Naive B cell (primary cell): ENCODE measurements around the gene AFAP1. TPM values are rescaled to one million over a fixed set of nuclear protein-coding genes. Genes with fewer than 3 reads are reported as not detected.

Experiments
- ATAC-seq, 2 donors: fragments of 150-1000 bp; cut with Tn5 transposase; 2 replicates each; pipeline ENCODE4 v1.10.0; 2021; ENCODE audit warnings: low read depth in 2 of 2, mild to moderate bottlenecking in 2 of 2, moderate library complexity in 2 of 2
- DNase-seq: peaks from one replicate; pipeline ENCODE4 v3.0.0; 2022
- H3K27ac Mint-ChIP-seq, 6 donors: one replicate each; pipeline ENCODE4 v1.8.0; 2020 to 2022; ENCODE audit warnings: mild to moderate bottlenecking in 6 of 6, mixed read lengths in 6 of 6, moderate library complexity in 5 of 6, inconsistent platforms in 2 of 6
- H3K27me3 Mint-ChIP-seq, 3 donors: one replicate each; pipeline ENCODE4 v1.8.0; 2021 to 2022; ENCODE audit warnings: mixed read lengths in 3 of 3, mild to moderate bottlenecking in 1 of 3
- H3K36me3 Mint-ChIP-seq, 2 donors: one replicate each; pipeline ENCODE4 v1.8.0; 2020 to 2022; ENCODE audit warnings: mixed read lengths in 2 of 2, inconsistent platforms in 1 of 2, mild to moderate bottlenecking in 1 of 2
- H3K4me1 Mint-ChIP-seq, 3 donors: one replicate each; pipeline ENCODE4 v1.8.0; 2020 to 2022; ENCODE audit warnings: mixed read lengths in 3 of 3, inconsistent platforms in 1 of 3, mild to moderate bottlenecking in 1 of 3, moderate library complexity in 1 of 3
- H3K4me3 Mint-ChIP-seq, 8 donors: one replicate each; pipeline ENCODE4 v1.8.0; 2020 to 2022; ENCODE audit warnings: mild to moderate bottlenecking in 8 of 8, mixed read lengths in 8 of 8, moderate library complexity in 8 of 8, inconsistent platforms in 2 of 8
- H3K9me3 Mint-ChIP-seq, 7 donors: one replicate each; pipeline ENCODE4 v1.8.0; 2020 to 2022; ENCODE audit warnings: mixed read lengths in 7 of 7, mild to moderate bottlenecking in 5 of 7, inconsistent platforms in 2 of 7, moderate library complexity in 1 of 7
- polyA plus RNA-seq, 6 donors: library from polyadenylated mRNA; unstranded; fragments of 300-500 nt; fragmentation: Illumina TruSeq; gene quantifications; one replicate each; pipeline ENCODE4 v1.2.3, GENCODE V29; 2021; ENCODE audit warnings: low read depth in 6 of 6

The AFAP1 gene
- polyA plus RNA-seq, 6 donors from 2014 or later: not detected

DNA sequence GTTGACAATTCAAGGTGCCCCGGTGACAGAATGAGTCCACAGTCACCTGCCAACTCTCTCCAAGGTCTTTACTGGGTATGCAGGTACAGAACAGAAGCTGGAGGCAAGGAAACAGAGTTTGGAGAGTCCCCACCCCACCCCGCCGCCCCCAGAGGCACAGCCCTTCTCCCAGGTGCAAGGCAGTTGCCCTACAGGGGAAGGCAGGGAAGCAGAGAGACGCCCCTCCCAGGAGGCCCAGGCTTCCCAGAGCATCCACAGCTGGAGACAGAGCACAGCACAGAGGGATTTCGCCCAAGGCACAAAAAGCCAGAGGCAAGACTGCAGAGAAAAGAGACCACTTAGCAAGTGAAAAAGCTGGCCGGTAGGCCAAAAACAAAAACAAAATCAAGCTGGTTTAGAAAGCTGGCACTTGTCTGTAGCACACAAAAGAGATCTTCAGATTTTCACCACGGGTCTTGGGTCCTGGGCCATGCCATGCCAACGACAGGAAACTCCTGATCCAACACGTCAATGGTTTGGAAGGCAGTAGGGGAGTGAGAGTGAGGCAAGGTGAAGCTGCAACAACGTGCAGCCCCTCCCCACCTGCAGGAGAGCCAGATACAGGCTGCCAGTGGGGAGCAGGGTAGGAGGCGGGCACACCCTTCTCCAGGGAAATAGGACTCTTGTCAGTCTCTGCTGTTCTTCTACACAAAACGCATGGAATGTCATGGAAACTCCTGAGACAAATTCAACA is 113.3 kb downstream of the AFAP1 start:
- Mint-ChIP-seq H3K4me1 (no peaks in the 10 kb centered on the region), H3K4me3 (no peak overlapping the region)

DNA sequence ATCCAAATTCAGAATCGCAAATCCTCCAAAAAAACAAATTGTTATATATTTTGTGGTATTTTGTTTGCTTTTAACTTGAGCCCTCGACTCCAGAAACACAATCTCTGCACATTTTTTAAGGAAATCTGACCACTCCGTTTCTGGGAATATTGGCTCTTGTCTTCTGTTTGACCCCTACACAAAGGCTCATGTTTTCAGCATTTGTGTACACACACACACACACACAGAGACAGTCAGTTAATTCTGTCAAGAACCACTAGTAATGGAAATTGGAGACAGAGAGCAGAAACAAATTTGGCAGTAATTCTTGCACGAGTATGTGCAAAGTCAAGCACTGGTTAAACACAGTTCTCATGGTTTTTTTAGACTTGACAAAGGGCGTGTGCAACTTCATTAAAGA is 115.4 kb downstream of the AFAP1 start:
- Mint-ChIP-seq H3K9me3 (peaks cover 0 to 6% (median 0%) of the 10 kb centered on the region in 7 donors), H3K4me1 (no peaks in the 10 kb centered on the region), H3K4me3 (no peak overlapping the region), H3K27me3 (peaks cover 21 to 42% (median 24%) of the 10 kb centered on the region in 3 donors), H3K27ac (no peak overlapping the region), H3K36me3 (no peaks in the 10 kb centered on the region)
- DNase-seq (no peak), ATAC-seq (no peak)

More for the DNA sequence above, 113.3 kb downstream of the AFAP1 start:
- Mint-ChIP-seq H3K27ac (no peak overlapping the region), H3K36me3 (no peaks in the 10 kb centered on the region), H3K27me3 (peaks cover 23 to 35% (median 24%) of the 10 kb centered on the region in 3 donors), H3K9me3 (peaks cover 0 to 6% (median 0%) of the 10 kb centered on the region in 7 donors)
- DNase-seq (no peak), ATAC-seq (no peak)

DNA sequence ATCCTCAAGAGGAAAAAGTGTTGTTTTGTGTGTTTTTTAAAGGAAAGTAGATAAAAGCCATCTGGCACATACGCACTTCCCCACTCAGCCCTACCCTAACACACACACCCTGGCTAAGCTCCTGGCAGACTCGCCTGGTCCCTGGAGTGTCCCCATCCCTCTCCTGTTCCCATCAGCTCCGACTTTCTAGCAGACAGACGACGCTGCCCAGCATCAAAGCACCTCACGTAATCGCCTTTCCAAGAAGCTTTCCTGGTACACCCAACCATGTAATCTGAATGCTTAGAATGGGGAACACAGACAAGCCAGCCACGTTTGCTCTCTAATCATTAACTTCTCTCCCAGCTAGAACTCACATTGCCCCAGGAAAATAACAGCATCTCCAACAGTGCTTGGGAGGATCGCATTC is 116.2 kb downstream of the AFAP1 start:
- no peak overlapping the region for H3K4me3 Mint-ChIP-seq
- H3K27me3 Mint-ChIP-seq: peaks cover 21 to 42% (median 21%) of the 10 kb centered on the region in 3 donors
- no peaks in the 10 kb centered on the region for H3K36me3 Mint-ChIP-seq
- ATAC-seq (no peak), DNase-seq (no peak)
- H3K27ac Mint-ChIP-seq: no peak overlapping the region
- no peaks in the 10 kb centered on the region for H3K4me1 Mint-ChIP-seq
- peaks cover 0 to 3% (median 0%) of the 10 kb centered on the region in 7 donors for H3K9me3 Mint-ChIP-seq

DNA sequence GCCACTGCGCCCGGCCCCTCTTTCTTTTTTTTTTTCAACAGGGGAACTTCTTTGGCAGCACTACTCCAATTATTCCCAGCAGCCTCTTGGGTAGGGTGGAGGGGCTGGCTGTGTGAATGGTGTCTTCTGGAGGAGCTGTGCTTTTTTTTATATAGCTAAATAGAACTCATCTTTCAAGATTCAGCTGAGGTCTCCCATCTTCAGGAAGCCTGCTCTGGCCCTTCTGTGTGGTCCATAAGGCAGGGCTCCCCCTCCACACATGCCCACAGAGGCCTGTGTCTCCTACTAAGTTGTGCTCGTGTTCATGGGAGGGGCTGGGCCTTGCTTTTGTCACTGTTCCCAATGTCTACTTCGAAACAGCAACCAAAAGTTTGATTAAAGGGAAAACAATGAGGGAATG is 116.8 kb downstream of the AFAP1 start:
- Mint-ChIP-seq H3K9me3 (peaks cover 0 to 3% (median 0%) of the 10 kb centered on the region in 7 donors), H3K36me3 (no peaks in the 10 kb centered on the region), H3K27ac (peak overlapping the region in 1 of 6 donors; percentile 66), H3K4me3 (no peak overlapping the region), H3K4me1 (no peaks in the 10 kb centered on the region), H3K27me3 (peaks cover 21 to 42% (median 25%) of the 10 kb centered on the region in 3 donors)
- DNase-seq: no peak
- ATAC-seq: no peak

DNA sequence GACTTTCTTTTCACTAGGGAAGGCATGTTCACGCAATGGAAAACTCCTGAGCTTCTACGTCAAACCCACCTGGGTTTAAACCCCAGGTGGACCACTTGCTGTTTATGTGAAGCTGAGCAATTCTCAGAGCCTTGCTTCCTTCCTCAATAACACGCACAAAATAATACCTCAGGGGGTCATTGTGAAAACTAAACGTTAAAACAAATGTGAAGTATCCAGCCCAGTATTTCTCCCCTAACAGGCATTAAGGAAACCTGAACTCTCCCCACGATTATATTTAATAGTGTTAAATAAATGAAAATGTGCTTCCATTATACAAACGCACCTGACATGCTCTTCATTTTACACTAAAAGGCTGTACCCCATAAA is 117.5 kb downstream of the AFAP1 start:
- H3K9me3 Mint-ChIP-seq: peaks cover 0 to 3% (median 0%) of the 10 kb centered on the region in 7 donors
- DNase-seq (no peak), ATAC-seq (no peak)
- no peak overlapping the region for H3K4me3 Mint-ChIP-seq
- peaks cover 21 to 41% (median 28%) of the 10 kb centered on the region in 3 donors for H3K27me3 Mint-ChIP-seq
- no peaks in the 10 kb centered on the region for H3K36me3 Mint-ChIP-seq
- H3K4me1 Mint-ChIP-seq: no peaks in the 10 kb centered on the region
- H3K27ac Mint-ChIP-seq: no peak overlapping the region

DNA sequence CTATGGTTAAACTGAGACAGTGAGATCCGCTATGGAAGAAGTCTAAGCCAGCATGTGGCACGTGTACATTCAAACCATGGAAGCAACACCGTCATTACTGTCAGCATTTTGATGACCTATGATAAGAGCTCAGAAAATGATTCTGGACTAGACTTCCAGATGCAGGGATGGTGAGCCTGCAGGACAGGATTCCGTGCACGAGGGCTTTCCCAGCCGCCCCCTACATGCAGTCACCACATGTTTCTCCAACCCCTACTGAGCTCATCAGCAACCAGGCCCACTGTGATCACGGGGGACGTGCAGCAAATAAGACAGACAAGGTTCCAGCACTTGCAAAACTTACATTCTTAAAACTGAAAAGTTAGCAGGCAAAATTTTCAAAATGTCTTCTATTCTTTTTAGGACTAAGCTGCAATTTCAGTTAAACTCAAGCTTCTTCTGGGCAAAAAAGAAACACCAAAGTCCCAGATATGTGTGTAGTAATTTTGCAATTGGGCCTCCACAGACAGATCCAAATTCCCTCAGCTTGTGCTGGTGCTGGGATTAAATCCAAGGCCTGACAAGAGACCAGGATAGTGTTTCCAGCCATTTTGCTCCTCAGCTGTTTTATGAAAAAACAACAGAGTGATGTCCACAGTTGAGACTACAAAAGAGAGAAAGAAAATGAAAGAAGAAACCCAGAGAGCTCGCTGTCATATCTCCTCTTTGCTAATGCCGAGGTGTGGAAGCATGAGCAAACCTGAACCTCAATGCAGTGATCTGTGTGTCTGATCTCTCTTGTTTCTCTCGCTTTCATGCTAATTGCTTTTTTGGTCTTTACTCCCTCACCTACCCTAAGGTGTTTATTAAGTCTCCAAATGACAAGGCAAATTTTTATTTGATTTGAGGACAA is 118.2 kb downstream of the AFAP1 start:
- ATAC-seq (no peak), DNase-seq (no peak)
- H3K9me3 Mint-ChIP-seq: no peaks in the 10 kb centered on the region
- peaks cover 19 to 34% (median 28%) of the 10 kb centered on the region in 3 donors for H3K27me3 Mint-ChIP-seq
- H3K27ac Mint-ChIP-seq: no peak overlapping the region
- no peak overlapping the region for H3K4me3 Mint-ChIP-seq
- H3K4me1 Mint-ChIP-seq: no peaks in the 10 kb centered on the region
- no peaks in the 10 kb centered on the region for H3K36me3 Mint-ChIP-seq

DNA sequence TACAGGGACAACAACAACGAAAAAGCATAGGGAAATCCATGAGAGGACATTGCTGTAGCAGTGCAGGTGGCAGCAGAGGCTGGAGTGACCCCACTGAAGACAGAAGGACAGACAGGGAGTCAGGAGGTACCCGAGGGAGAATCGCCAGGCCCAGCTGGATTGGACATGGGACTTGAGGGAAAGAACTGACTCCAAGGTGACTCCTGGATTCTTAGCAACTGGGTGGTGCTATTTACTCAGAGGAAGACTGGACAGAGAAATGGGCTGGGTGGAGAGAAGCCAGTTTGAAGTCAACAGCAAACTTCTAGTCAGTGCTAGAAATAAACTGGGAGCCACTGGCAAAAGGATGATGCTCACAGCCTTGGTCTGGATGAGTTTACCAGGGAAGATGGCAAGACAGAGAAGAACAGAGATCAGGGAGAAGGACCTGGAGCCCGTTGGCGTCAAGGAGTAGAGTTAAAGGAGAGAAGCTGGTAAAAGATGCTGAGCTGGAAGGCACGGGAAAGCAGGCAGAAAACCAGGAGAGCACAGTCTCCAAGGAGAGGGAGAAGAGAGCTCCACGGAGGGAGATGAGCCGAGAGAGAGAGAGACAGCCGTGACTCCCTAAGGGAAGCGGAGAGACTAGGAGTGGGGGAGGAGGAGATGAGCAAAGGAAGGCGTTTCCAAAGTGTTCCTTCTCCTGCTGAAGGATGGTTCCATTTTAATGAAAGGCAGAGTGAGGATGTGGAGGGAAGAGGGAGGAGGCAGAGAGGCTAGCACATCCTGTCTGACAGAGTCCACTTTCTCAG is 119.4 kb downstream of the AFAP1 start:
- Mint-ChIP-seq H3K4me1 (no peaks in the 10 kb centered on the region), H3K9me3 (no peaks in the 10 kb centered on the region), H3K36me3 (no peaks in the 10 kb centered on the region), H3K27me3 (peaks cover 13 to 28% (median 28%) of the 10 kb centered on the region in 3 donors), H3K27ac (peak overlapping the region in 2 of 6 donors; percentile 56 to 79), H3K4me3 (peak overlapping the region in 1 of 8 donors; percentile 25)
- DNase-seq: no peak
- no peak for ATAC-seq

DNA sequence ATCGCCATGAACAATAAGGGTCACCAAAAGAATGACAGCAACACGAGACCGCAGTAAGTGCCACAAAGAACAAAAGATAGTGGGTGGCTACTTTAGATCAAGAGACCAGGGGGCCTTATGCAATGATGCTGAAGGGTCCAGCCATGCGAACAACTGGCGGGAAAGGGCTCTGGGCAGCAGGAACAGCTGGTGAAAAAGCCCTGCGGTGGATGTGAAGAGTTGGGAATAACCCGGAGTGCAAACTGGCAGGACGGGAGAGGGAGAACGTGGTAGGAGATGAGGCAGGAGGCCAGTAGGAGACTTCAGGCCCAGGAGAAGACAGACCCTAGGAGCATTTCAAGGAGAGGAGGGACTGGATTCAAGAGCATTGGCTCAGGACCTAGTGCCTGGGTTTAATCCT is 120.2 kb downstream of the AFAP1 start:
- no peak for ATAC-seq
- Mint-ChIP-seq H3K27me3 (peaks cover 15 to 28% (median 21%) of the 10 kb centered on the region in 3 donors), H3K4me3 (no peak overlapping the region), H3K36me3 (no peaks in the 10 kb centered on the region), H3K9me3 (no peaks in the 10 kb centered on the region), H3K4me1 (no peaks in the 10 kb centered on the region), H3K27ac (no peak overlapping the region)
- DNase-seq: no peak

DNA sequence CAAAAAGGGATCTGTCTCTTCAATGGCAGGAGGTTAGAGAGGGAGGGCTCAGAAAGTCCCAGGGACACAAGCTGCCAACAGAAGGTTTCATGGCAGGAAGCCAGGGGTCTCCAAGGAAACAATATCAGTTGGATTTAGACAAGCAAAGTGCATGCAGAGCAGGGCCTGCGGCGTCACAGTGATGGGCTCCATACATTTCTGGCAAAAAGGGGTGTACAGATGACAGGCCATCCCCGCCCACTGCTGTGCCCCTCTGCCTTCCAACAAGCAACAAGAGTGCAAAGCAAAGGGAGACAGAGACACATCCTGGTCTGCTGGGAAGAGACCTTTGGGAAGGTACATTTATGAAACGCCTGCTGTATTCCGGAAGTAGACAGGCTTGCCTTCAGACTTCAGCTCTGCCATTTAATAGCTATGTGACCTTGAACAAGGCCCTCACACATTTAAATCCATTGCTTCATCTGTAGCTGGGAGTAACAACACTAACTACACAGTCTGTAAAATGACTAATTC is 121.2 kb downstream of the AFAP1 start:
- Mint-ChIP-seq H3K4me3 (no peak overlapping the region), H3K36me3 (no peaks in the 10 kb centered on the region), H3K9me3 (no peaks in the 10 kb centered on the region), H3K27me3 (peaks cover 15 to 20% (median 17%) of the 10 kb centered on the region in 3 donors), H3K4me1 (no peaks in the 10 kb centered on the region), H3K27ac (no peak overlapping the region)
- ATAC-seq (no peak), DNase-seq (no peak)

DNA sequence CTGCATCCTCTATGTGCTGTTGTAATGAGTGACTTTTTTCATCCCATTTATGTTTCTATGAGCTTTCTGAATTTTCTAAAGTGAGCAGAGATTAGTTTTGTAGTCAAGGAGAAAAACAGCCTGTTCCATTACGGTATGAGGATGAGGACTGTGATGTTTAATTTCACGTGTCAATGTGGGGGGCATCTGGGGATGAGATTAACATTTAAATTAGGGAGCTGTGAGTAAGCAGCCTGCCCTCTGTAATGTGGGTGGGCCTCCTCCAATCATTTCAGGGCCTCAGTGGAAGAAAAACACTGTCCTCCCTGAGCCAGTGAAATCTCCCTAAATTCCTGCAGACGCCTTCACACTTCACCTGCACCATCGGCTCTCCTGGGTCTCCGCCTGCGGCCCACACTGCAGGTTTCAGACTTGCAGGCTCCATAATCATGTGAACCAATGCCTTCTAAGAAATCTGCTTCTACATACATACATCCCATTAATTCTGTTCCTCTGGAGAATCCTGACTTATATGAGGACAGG is 121.7 kb downstream of the AFAP1 start:
- ATAC-seq: no peak
- H3K4me3 Mint-ChIP-seq: no peak overlapping the region
- no peaks in the 10 kb centered on the region for H3K9me3 Mint-ChIP-seq
- H3K36me3 Mint-ChIP-seq: no peaks in the 10 kb centered on the region
- no peak overlapping the region for H3K27ac Mint-ChIP-seq
- DNase-seq: no peak
- no peaks in the 10 kb centered on the region for H3K4me1 Mint-ChIP-seq
- H3K27me3 Mint-ChIP-seq: peaks cover 12 to 15% (median 14%) of the 10 kb centered on the region in 3 donors

DNA sequence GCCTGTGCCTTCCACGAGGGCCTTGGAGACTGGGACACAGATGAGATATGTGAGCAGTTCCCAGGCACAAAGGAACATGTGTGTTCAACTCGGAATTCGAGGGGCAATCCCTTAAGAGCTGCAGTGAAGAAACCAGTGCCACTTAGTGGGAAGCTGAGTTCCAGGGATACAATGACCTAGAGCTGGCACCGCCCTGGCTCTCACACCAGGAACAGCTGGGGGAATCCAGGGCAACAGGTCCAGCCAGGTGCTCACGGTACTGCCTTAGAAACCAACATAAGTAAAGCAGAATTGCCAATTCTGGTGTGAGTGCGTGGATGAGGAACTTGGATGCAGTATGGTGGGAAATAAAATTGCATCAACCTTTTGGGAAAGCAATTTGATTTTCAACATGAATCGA is 122.9 kb downstream of the AFAP1 start:
- ATAC-seq: no peak
- Mint-ChIP-seq H3K36me3 (no peaks in the 10 kb centered on the region), H3K27ac (no peak overlapping the region)

DNA sequence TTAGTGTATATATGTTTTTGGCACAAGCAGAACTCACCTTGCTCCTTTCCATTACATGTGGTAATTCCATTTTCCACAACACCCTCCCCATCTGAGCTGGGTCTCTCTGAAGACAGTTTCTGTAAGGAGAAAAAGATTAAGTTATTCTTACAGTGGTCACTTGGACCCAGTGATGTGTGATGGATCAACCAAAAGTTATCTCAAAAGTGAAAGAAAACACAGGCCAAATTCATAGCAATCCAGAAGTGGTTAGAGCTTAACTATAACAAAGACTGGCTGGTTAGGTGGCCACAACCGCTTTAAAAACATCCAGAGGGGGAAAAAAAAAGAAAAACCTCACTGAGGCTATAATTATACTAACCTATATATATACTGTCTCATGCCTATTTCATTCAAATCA is 123.7 kb downstream of the AFAP1 start:
- Mint-ChIP-seq H3K27me3 (peaks cover 11 to 28% (median 17%) of the 10 kb centered on the region in 3 donors), H3K27ac (no peak overlapping the region), H3K4me1 (no peaks in the 10 kb centered on the region), H3K4me3 (no peak overlapping the region), H3K36me3 (no peaks in the 10 kb centered on the region), H3K9me3 (no peaks in the 10 kb centered on the region)
- no peak for ATAC-seq
- no peak for DNase-seq

More for the DNA sequence above, 122.9 kb downstream of the AFAP1 start:
- H3K27me3 Mint-ChIP-seq: peaks cover 11 to 25% (median 13%) of the 10 kb centered on the region in 3 donors
- no peak overlapping the region for H3K4me3 Mint-ChIP-seq
- DNase-seq: no peak
- H3K9me3 Mint-ChIP-seq: no peaks in the 10 kb centered on the region
- H3K4me1 Mint-ChIP-seq: no peaks in the 10 kb centered on the region

DNA sequence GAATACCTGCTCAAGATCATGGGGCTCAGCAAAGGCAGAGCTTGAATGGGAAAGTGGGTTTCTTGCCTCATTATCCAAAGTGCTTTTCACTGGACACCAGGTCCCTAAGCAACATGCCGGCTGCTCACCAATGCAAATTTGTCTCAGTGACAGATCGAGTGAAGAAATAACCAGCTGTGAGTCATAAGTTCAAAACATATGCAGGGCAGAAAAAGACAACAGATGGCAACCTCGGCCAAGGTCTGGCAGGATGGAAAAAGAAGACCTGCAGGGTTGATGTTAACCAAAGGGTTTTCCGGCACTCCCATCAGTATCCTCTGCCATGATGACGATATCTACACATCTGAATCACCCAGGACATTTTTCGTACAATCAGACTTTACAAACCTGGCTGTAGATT is 124.1 kb downstream of the AFAP1 start:
- H3K36me3 Mint-ChIP-seq: no peaks in the 10 kb centered on the region
- DNase-seq: no peak
- H3K27ac Mint-ChIP-seq: no peak overlapping the region

More for the DNA sequence above, 124.1 kb downstream of the AFAP1 start:
- H3K9me3 Mint-ChIP-seq: no peaks in the 10 kb centered on the region
- no peak overlapping the region for H3K4me3 Mint-ChIP-seq
- peaks cover 11 to 32% (median 20%) of the 10 kb centered on the region in 3 donors for H3K27me3 Mint-ChIP-seq
- ATAC-seq: no peak
- no peaks in the 10 kb centered on the region for H3K4me1 Mint-ChIP-seq
